HepG2 (cell line): ENCODE measurements around the gene CYB561. TPM values are rescaled to one million over a fixed set of nuclear protein-coding genes. Genes with fewer than 3 reads are reported as not detected.

Experiments used
- CENPX ChIP-seq: sonication (generic); formaldehyde crosslinking; IDR thresholded peaks from 2 replicates; pipeline ENCODE4 v1.9.0; 2021; ENCODE audit warnings: mild to moderate bottlenecking, missing genetic modification reagents, moderate library complexity
- ELF4 ChIP-seq: sonication (generic); formaldehyde crosslinking; IDR thresholded peaks from 2 replicates; pipeline ENCODE4 v1.5.0; 2020; ENCODE audit warnings: missing genetic modification reagents, mild to moderate bottlenecking, moderate library complexity, borderline replicate concordance
- NFATC3 ChIP-seq: sonication (generic); formaldehyde crosslinking; IDR thresholded peaks from 2 replicates; pipeline ENCODE4 v1.5.1; 2020; ENCODE audit warnings: mild to moderate bottlenecking, missing genetic modification reagents
- SIX1 ChIP-seq: sonication (generic); formaldehyde crosslinking; IDR thresholded peaks from 2 replicates; pipeline ENCODE4 v1.4.0; 2020; ENCODE audit warnings: missing genetic modification reagents, borderline replicate concordance
- TBL1XR1 ChIP-seq: fragments of 150-350 bp; IDR thresholded peaks from 2 replicates; pipeline ENCODE4 v1.6.1; 2014; ENCODE audit warnings: borderline replicate concordance, low read length; ENCODE audit not compliant: partially characterized antibody
- ZNF256 ChIP-seq: sonication (generic); formaldehyde crosslinking; conservative IDR thresholded peaks from 2 replicates; pipeline ENCODE4 v1.4.0; 2020; ENCODE audit warnings: missing genetic modification reagents
- ZNF672 ChIP-seq: sonication (generic); formaldehyde crosslinking; IDR thresholded peaks from 2 replicates; pipeline ENCODE4 v1.8.1; 2022; ENCODE audit warnings: missing genetic modification reagents
- polyA plus RNA-seq, 8 experiments: library from polyadenylated mRNA; depleted of rRNA in 3 of 8; stranded (reverse) in 7 of 8; unstranded in 1 of 8; fragments of >200 nt; fragmentation: Illumina TruSeq in 4 of 8; extraction: Trizol in 4 of 8; gene quantifications; 2 replicates each; pipeline versions ENCODE4 v1.2.1 to v1.2.3, GENCODE V29; 2011 to 2016; ENCODE audit warnings: low read depth in 4 of 8, missing spikeins in 1 of 8, mixed read lengths in 1 of 8; ENCODE audit not compliant: insufficient read depth in 1 of 8
- total RNA-seq, 5 experiments: library from RNA; depleted of rRNA; stranded (reverse); fragments of >200 nt; fragmentation: Illumina TruSeq; extraction: Trizol; gene quantifications; 2 replicates each; pipeline ENCODE4 v1.2.3, GENCODE V29; 2016; ENCODE audit warnings: low read depth in 1 of 5
- TF ChIP-seq, protein P1 (sequence below): fragments of 450-650 bp; IDR thresholded peaks from 2 replicates; pipeline ENCODE4 v1.6.1; 2017
- TF ChIP-seq, protein P2 (sequence below): sonication (generic); formaldehyde crosslinking; IDR thresholded peaks from 2 replicates; pipeline ENCODE4 v1.4.0; 2020; ENCODE audit warnings: missing genetic modification reagents
- TF ChIP-seq, protein P3 (sequence below): sonication (generic); formaldehyde crosslinking; conservative IDR thresholded peaks from 2 replicates; pipeline ENCODE4 v1.8.1; 2023; ENCODE audit warnings: missing genetic modification reagents
- TF ChIP-seq, protein P4 (sequence below): sonication (generic); formaldehyde crosslinking; IDR thresholded peaks from 2 replicates; pipeline ENCODE4 v1.4.0; 2020; ENCODE audit warnings: missing genetic modification reagents
- TF ChIP-seq, protein P5 (sequence below): sonication (generic); formaldehyde crosslinking; IDR thresholded peaks from 2 replicates; pipeline ENCODE4 v1.4.0; 2020; ENCODE audit warnings: missing genetic modification reagents
- TF ChIP-seq, protein P6 (sequence below): sonication (generic); formaldehyde crosslinking; IDR thresholded peaks from 2 replicates; pipeline ENCODE4 v1.5.0; 2020; ENCODE audit warnings: mild to moderate bottlenecking, missing genetic modification reagents, moderate library complexity

Gene CYB561
- total and polyA plus RNA-seq, 2 of the 13 experiments (the other 11 are each of a cell fraction or from before 2014, with no cell fraction given): 1.5 to 6.7 TPM

DNA sequence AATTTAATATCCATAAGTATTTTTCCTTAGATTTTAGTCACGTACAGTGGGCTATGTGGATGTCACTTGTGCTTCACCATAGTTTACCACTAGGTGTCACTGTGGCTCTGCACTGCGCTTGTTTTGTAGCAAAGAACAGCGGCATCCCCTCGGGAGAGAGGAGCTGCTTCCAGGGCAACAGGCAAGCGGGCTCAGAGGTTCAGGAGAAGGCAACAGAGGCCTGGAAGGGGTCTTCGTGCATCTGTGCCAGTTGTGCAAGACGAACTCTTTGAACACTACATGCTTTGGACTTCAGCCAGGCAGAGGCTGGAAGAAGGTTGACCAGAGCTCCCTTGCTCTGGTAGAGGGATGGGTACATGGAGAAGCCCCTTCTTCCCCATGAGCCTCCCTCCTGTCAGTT lies 20.6 kb downstream of the CYB561 start (continued):
- TF ChIP-seq, protein P1, sequence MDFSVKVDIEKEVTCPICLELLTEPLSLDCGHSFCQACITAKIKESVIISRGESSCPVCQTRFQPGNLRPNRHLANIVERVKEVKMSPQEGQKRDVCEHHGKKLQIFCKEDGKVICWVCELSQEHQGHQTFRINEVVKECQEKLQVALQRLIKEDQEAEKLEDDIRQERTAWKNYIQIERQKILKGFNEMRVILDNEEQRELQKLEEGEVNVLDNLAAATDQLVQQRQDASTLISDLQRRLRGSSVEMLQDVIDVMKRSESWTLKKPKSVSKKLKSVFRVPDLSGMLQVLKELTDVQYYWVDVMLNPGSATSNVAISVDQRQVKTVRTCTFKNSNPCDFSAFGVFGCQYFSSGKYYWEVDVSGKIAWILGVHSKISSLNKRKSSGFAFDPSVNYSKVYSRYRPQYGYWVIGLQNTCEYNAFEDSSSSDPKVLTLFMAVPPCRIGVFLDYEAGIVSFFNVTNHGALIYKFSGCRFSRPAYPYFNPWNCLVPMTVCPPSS: no peak
- TF ChIP-seq ELF4 (CRISPR knock-in tag) (no peak), ZNF256 (CRISPR knock-in tag) (no peak), CENPX (CRISPR knock-in tag) (no peak), ZNF672 (CRISPR knock-in tag) (no peak), SIX1 (no peak), NFATC3 (CRISPR knock-in tag) (0 out of 2 replicates have a peak, but pooled peaks have one; percentile 49), TBL1XR1 (no peak)
- TF ChIP-seq, protein P2, sequence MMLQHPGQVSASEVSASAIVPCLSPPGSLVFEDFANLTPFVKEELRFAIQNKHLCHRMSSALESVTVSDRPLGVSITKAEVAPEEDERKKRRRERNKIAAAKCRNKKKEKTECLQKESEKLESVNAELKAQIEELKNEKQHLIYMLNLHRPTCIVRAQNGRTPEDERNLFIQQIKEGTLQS (CRISPR knock-in tag): no peak
- TF ChIP-seq, protein P3, sequence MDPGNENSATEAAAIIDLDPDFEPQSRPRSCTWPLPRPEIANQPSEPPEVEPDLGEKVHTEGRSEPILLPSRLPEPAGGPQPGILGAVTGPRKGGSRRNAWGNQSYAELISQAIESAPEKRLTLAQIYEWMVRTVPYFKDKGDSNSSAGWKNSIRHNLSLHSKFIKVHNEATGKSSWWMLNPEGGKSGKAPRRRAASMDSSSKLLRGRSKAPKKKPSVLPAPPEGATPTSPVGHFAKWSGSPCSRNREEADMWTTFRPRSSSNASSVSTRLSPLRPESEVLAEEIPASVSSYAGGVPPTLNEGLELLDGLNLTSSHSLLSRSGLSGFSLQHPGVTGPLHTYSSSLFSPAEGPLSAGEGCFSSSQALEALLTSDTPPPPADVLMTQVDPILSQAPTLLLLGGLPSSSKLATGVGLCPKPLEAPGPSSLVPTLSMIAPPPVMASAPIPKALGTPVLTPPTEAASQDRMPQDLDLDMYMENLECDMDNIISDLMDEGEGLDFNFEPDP: no peak
- TF ChIP-seq, protein P4, sequence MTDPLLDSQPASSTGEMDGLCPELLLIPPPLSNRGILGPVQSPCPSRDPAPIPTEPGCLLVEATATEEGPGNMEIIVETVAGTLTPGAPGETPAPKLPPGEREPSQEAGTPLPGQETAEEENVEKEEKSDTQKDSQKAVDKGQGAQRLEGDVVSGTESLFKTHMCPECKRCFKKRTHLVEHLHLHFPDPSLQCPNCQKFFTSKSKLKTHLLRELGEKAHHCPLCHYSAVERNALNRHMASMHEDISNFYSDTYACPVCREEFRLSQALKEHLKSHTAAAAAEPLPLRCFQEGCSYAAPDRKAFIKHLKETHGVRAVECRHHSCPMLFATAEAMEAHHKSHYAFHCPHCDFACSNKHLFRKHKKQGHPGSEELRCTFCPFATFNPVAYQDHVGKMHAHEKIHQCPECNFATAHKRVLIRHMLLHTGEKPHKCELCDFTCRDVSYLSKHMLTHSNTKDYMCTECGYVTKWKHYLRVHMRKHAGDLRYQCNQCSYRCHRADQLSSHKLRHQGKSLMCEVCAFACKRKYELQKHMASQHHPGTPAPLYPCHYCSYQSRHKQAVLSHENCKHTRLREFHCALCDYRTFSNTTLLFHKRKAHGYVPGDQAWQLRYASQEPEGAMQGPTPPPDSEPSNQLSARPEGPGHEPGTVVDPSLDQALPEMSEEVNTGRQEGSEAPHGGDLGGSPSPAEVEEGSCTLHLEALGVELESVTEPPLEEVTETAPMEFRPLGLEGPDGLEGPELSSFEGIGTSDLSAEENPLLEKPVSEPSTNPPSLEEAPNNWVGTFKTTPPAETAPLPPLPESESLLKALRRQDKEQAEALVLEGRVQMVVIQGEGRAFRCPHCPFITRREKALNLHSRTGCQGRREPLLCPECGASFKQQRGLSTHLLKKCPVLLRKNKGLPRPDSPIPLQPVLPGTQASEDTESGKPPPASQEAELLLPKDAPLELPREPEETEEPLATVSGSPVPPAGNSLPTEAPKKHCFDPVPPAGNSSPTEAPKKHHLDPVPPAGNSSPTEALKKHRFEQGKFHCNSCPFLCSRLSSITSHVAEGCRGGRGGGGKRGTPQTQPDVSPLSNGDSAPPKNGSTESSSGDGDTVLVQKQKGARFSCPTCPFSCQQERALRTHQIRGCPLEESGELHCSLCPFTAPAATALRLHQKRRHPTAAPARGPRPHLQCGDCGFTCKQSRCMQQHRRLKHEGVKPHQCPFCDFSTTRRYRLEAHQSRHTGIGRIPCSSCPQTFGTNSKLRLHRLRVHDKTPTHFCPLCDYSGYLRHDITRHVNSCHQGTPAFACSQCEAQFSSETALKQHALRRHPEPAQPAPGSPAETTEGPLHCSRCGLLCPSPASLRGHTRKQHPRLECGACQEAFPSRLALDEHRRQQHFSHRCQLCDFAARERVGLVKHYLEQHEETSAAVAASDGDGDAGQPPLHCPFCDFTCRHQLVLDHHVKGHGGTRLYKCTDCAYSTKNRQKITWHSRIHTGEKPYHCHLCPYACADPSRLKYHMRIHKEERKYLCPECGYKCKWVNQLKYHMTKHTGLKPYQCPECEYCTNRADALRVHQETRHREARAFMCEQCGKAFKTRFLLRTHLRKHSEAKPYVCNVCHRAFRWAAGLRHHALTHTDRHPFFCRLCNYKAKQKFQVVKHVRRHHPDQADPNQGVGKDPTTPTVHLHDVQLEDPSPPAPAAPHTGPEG (CRISPR knock-in tag): no peak
- TF ChIP-seq, protein P5, sequence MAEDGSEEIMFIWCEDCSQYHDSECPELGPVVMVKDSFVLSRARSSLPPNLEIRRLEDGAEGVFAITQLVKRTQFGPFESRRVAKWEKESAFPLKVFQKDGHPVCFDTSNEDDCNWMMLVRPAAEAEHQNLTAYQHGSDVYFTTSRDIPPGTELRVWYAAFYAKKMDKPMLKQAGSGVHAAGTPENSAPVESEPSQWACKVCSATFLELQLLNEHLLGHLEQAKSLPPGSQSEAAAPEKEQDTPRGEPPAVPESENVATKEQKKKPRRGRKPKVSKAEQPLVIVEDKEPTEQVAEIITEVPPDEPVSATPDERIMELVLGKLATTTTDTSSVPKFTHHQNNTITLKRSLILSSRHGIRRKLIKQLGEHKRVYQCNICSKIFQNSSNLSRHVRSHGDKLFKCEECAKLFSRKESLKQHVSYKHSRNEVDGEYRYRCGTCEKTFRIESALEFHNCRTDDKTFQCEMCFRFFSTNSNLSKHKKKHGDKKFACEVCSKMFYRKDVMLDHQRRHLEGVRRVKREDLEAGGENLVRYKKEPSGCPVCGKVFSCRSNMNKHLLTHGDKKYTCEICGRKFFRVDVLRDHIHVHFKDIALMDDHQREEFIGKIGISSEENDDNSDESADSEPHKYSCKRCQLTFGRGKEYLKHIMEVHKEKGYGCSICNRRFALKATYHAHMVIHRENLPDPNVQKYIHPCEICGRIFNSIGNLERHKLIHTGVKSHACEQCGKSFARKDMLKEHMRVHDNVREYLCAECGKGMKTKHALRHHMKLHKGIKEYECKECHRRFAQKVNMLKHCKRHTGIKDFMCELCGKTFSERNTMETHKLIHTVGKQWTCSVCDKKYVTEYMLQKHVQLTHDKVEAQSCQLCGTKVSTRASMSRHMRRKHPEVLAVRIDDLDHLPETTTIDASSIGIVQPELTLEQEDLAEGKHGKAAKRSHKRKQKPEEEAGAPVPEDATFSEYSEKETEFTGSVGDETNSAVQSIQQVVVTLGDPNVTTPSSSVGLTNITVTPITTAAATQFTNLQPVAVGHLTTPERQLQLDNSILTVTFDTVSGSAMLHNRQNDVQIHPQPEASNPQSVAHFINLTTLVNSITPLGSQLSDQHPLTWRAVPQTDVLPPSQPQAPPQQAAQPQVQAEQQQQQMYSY (CRISPR knock-in tag): no peak
- TF ChIP-seq, protein P6, sequence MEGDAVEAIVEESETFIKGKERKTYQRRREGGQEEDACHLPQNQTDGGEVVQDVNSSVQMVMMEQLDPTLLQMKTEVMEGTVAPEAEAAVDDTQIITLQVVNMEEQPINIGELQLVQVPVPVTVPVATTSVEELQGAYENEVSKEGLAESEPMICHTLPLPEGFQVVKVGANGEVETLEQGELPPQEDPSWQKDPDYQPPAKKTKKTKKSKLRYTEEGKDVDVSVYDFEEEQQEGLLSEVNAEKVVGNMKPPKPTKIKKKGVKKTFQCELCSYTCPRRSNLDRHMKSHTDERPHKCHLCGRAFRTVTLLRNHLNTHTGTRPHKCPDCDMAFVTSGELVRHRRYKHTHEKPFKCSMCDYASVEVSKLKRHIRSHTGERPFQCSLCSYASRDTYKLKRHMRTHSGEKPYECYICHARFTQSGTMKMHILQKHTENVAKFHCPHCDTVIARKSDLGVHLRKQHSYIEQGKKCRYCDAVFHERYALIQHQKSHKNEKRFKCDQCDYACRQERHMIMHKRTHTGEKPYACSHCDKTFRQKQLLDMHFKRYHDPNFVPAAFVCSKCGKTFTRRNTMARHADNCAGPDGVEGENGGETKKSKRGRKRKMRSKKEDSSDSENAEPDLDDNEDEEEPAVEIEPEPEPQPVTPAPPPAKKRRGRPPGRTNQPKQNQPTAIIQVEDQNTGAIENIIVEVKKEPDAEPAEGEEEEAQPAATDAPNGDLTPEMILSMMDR (CRISPR knock-in tag): peak; percentile 97
